OCI-LY1 (cell line): ENCODE data around the gene SH3PXD2A.

ENCODE experiments used
- H2AFZ ChIP-seq: fragments of 200-600 bp; sonication (generic), shearing (Covaris generic); 2 replicates; pipeline ENCODE4 v1.6.0; 2014; ENCODE audit warnings: antibody characterized with exemption, mild to moderate bottlenecking, low read length
- H3F3A ChIP-seq: fragments of 200-600 bp; sonication (generic), shearing (Covaris generic); 2 replicates; pipeline ENCODE4 v1.6.0; 2014; ENCODE audit warnings: mild to moderate bottlenecking, antibody characterized with exemption, low read length, moderate library complexity; ENCODE audit not compliant: insufficient read depth
- H3K27ac ChIP-seq: fragments of 200-600 bp; sonication (generic); 2 replicates; pipeline ENCODE4 v1.5.1; 2014; ENCODE audit warnings: low read length, mixed run types, mild to moderate bottlenecking, low read depth; ENCODE audit not compliant: poor library complexity, severe bottlenecking
- H3K27me3 ChIP-seq: fragments of 200-600 bp; sonication (generic); 2 replicates; pipeline ENCODE4 v1.6.0; 2014; ENCODE audit warnings: antibody characterized with exemption, mild to moderate bottlenecking, low read length, moderate library complexity; ENCODE audit not compliant: insufficient read depth
- H3K36me3 ChIP-seq: fragments of 200-600 bp; sonication (generic); 2 replicates; pipeline ENCODE4 v1.6.1; 2014; ENCODE audit warnings: mild to moderate bottlenecking, antibody characterized with exemption, low read length, moderate library complexity, mixed read lengths; ENCODE audit not compliant: insufficient read depth
- H3K4me1 ChIP-seq: fragments of 200-600 bp; sonication (generic); 2 replicates; pipeline ENCODE4 v1.5.1; 2014; ENCODE audit warnings: mild to moderate bottlenecking, low read length, moderate library complexity; ENCODE audit not compliant: insufficient read depth, severe bottlenecking
- H3K4me2 ChIP-seq: fragments of 200-600 bp; sonication (generic), shearing (Covaris generic); 2 replicates; pipeline ENCODE4 v1.6.1; 2014; ENCODE audit warnings: low read length
- H3K4me3 ChIP-seq: fragments of 200-600 bp; sonication (generic); 2 replicates; pipeline ENCODE4 v1.5.1; 2014; ENCODE audit warnings: low read length, low read depth, mild to moderate bottlenecking, mixed read lengths; ENCODE audit not compliant: poor library complexity, severe bottlenecking
- H3K79me2 ChIP-seq: fragments of 200-600 bp; shearing (Covaris generic); 2 replicates; pipeline ENCODE4 v1.6.1; 2016; ENCODE audit warnings: mixed run types, low read length, mixed read lengths; ENCODE audit not compliant: insufficient read depth
- H3K9ac ChIP-seq: fragments of 200-600 bp; sonication (generic), shearing (Covaris generic); 2 replicates; pipeline ENCODE4 v1.6.1; 2014; ENCODE audit warnings: mild to moderate bottlenecking, low read length, mixed read lengths
- H3K9me2 ChIP-seq: fragments of 200-600 bp; sonication (generic), shearing (Covaris generic); 2 replicates; pipeline ENCODE4 v1.6.1; 2014; ENCODE audit warnings: low read depth, mild to moderate bottlenecking, low read length, mixed read lengths
- H3K9me3 ChIP-seq: fragments of 200-600 bp; shearing (Covaris generic); 2 replicates; pipeline ENCODE4 v1.6.1; 2014; ENCODE audit warnings: low read length, mixed read lengths
- H4K20me1 ChIP-seq: fragments of 200-600 bp; sonication (generic), shearing (Covaris generic); 2 replicates; pipeline ENCODE4 v1.6.0; 2016; ENCODE audit warnings: mild to moderate bottlenecking, low read length; ENCODE audit not compliant: insufficient read depth
- EZH2 ChIP-seq: fragments of 200-600 bp; sonication (generic), shearing (Covaris generic); IDR thresholded peaks from 2 replicates; pipeline ENCODE4 v1.8.0; 2017; ENCODE audit warnings: borderline replicate concordance, mixed run types, mild to moderate bottlenecking, antibody characterized with exemption, low read length, moderate library complexity, mixed read lengths
- TF ChIP-seq, protein P1 (sequence below): fragments of 200-600 bp; sonication (generic), shearing (Covaris generic); IDR thresholded peaks from 2 replicates; pipeline ENCODE4 v1.5.1; 2017; ENCODE audit warnings: mild to moderate bottlenecking, antibody characterized with exemption, low read length, moderate library complexity, mixed read lengths

The SH3PXD2A gene

DNA sequence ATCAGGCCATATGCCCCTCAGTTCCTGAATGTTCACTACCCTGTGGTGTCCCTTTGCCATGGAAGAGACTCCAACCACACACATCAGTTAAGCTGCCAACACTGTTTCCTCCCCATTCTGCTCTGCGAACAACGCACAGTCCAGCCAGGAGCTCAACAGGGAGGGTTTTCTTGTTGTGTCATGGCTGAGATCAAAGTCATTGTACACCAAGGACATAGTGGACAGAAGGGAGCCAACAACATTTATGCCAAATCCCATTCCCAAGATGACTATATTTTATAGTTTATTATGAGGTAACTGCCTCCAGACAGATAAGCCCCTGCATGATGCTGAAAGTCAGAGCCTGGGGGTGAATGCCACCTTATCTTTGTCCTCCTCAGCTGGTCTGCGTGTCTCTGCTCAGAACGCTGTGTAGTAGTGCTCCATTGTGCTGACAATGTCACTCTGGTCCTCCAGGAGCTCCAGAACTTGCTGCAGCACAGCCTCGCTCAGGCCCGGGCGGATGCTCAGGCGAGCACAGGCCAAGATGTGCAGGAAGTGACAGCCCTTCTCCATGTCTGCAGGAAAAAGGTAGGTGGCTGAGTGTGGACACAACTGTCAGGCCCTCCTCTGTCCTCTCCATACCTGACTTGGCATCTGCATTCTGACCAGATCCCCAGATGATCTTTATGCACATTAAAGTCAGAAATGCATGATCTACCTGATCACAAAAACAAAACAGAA lies 27.1 kb upstream of the SH3PXD2A start:
- Histone ChIP-seq H3K27ac (no peak overlapping the region), H2AFZ (no peak overlapping the region), H3K9me3 (no peaks in the 10 kb centered on the region), H4K20me1 (no peaks in the 10 kb centered on the region), H3K4me2 (no peak overlapping the region), H3K4me3 (no peak overlapping the region), H3K27me3 (no peaks in the 10 kb centered on the region), H3K4me1 (no peaks in the 10 kb centered on the region), H3K9me2 (no peaks in the 10 kb centered on the region), H3K9ac (no peak overlapping the region), H3F3A (no peaks in the 10 kb centered on the region), H3K36me3 (peaks cover 43% of the 10 kb centered on the region), H3K79me2 (no peaks in the 10 kb centered on the region)
- no peak for TF ChIP-seq EZH2
- TF ChIP-seq, protein P1, sequence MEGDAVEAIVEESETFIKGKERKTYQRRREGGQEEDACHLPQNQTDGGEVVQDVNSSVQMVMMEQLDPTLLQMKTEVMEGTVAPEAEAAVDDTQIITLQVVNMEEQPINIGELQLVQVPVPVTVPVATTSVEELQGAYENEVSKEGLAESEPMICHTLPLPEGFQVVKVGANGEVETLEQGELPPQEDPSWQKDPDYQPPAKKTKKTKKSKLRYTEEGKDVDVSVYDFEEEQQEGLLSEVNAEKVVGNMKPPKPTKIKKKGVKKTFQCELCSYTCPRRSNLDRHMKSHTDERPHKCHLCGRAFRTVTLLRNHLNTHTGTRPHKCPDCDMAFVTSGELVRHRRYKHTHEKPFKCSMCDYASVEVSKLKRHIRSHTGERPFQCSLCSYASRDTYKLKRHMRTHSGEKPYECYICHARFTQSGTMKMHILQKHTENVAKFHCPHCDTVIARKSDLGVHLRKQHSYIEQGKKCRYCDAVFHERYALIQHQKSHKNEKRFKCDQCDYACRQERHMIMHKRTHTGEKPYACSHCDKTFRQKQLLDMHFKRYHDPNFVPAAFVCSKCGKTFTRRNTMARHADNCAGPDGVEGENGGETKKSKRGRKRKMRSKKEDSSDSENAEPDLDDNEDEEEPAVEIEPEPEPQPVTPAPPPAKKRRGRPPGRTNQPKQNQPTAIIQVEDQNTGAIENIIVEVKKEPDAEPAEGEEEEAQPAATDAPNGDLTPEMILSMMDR, result no peak

DNA sequence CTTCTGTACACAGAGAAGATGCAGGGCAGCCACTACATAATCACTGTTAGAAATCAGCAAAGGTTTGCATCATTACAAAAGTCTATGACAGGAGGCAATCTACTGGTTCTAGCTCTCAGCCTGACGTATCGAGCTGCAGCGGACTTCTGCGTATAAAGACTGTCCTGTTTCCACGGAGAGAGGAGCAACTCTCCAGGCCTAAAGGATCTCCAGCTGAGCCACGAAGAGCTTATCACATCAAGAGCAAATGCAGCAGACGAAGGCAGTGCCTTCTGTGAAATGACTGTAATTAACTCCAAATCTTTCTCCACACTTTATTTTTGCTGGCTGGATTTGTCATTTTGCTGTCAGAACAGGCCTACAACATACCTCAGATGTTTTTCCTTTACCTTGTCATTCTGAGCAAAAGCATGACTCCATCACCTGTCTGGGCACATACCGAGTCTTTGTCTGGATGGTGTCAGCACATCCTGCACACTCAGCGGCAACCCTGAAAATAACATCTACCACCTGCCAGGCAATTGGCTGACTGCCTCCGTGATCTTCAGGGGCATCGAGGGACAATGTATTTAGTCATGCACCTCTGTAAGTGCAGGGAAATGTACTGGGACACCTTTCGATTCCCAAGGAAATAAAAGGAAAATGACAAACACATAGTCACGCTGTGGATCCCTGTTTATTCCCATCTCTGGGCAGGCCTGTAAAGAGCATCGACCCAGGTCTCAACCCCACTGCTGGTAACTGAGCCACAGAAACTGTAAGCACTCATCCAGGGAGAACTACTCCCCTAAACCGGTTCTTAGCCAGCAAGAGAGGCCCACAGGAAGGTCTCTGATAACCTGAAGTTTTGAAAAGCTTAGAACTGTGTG lies 26.3 kb upstream of the SH3PXD2A start:
- Histone ChIP-seq H3K79me2 (no peaks in the 10 kb centered on the region), H3K27ac (no peak overlapping the region), H3K9me3 (no peaks in the 10 kb centered on the region), H3K9ac (no peak overlapping the region), H3F3A (no peaks in the 10 kb centered on the region), H3K4me1 (no peaks in the 10 kb centered on the region), H3K9me2 (no peaks in the 10 kb centered on the region), H3K27me3 (no peaks in the 10 kb centered on the region), H3K36me3 (peaks cover 37% of the 10 kb centered on the region), H3K4me2 (no peak overlapping the region), H3K4me3 (no peak overlapping the region), H2AFZ (no peak overlapping the region), H4K20me1 (no peaks in the 10 kb centered on the region)
- TF ChIP-seq EZH2, result no peak
- TF ChIP-seq, protein P1, result no peak

DNA sequence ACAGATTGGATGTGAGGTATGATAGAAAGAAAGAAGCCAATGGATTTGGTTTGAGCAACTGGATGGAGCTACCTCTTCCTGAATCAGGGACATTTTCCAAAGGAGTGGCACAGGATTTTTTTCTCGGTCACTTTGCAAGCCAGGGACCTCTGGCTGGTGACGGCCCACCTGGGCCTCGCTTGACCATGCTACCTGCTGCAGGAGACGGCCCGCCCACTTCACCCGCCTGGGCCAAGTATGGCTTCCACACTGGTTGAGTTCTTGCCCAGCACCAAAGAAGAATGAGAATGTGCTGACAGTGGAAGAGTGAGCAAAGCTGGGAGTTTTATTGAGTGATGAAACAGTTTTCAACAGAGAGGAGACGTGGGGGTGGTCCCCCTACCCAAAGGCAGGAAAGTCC lies 24.5 kb upstream of the SH3PXD2A start:
- TF ChIP-seq EZH2, result no peak
- TF ChIP-seq, protein P1, result no peak
- no peaks in the 10 kb centered on the region for H3F3A ChIP-seq
- no peaks in the 10 kb centered on the region for H3K4me1 ChIP-seq
- no peaks in the 10 kb centered on the region for H4K20me1 ChIP-seq
- H3K36me3 ChIP-seq, result peaks cover 37% of the 10 kb centered on the region
- H3K9me2 ChIP-seq, result no peaks in the 10 kb centered on the region
- H3K27ac ChIP-seq, result no peak overlapping the region
- H3K4me2 ChIP-seq, result no peak overlapping the region
- no peaks in the 10 kb centered on the region for H3K79me2 ChIP-seq
- no peak overlapping the region for H2AFZ ChIP-seq
- H3K4me3 ChIP-seq, result no peak overlapping the region
- H3K27me3 ChIP-seq, result no peaks in the 10 kb centered on the region
- no peaks in the 10 kb centered on the region for H3K9me3 ChIP-seq
- H3K9ac ChIP-seq, result no peak overlapping the region
